NOMO-1 (cell line): ENCODE results near the gene SST.

Experiments used
- DNase-seq, 2 experiments: peaks; one replicate each; lab custom pipeline; 2025; ENCODE audit not compliant: unreplicated experiment in 2 of 2; lab: John Stamatoyannopoulos, UW

Gene SST

DNA sequence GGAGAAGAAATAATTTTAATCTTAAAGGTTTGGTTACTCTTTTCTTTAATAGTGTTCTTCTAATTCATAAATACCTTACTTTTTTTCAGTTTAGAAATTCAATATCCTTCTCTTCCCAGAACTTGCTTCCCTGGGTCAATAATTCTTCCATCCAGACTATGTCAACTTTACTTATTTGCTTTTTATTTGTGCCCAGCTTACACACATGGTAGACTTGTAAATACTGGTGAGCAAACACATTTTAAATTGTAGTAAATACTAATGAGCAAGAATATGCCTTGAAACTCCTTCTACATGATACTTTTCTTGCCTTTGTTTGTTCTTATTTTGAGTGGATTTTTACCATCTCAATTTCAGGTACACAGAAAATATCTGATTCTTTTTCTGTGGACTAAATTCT, 33.7 kb downstream of the SST start:
- DNase-seq: no peak

DNA sequence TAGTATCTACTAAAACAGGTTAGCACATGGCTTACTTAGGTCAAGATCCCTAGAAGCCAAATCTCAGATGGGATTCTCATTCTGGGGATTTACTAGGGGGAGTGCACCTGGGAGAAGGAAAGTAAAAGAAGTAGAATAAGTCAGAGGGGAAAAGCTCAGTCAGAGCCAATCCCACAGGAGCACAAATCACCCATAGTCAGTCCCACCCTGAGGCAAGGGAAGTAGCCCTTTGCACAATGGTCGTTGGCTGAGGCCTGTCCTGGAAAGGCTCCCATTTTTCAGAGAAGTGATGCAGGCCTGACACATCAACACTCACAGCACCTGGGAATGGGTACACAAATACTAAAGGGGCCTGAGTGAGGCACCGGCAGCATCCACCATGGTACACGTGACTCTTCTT, 39.8 kb downstream of the SST start:
- no peak for DNase-seq

DNA sequence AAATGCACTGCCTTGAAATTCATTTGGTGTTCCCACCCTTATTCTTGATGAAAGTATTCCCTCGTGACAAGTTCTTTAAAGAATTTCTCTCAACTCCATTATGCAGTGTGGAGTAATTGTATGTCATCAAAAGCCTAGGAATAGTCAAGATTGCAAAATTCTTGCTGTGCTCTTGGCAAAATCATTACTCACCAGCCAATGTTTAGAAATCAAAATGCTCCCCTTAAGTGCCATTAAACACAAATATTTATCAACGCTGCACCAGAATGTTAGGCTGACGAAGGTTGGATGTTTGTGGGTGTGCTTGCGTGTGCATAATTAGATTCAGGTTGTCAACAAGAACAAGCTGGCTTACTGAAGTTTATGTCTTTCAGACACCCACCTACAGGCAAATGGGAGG, 40.5 kb downstream of the SST start:
- no peak for DNase-seq

DNA sequence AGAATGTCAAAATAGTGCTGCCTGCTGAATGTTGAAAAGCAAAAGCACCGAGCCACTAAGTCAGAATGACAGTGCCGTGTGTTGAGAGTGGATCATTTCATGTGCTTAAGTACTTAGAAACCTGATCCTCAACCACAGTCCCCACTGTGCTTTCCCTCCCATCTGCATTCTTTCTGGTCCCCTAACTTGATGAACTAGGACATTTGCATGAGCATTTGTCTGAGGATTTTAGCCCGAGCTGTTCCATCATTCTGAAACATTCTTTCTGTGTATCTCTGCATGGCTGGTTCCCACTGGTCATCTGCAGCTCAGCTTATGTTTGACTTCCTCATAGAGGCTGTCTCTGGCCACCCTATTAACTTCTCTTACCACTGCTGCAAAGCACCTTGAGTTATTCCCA, 42.0 kb downstream of the SST start:
- no peak for DNase-seq

DNA sequence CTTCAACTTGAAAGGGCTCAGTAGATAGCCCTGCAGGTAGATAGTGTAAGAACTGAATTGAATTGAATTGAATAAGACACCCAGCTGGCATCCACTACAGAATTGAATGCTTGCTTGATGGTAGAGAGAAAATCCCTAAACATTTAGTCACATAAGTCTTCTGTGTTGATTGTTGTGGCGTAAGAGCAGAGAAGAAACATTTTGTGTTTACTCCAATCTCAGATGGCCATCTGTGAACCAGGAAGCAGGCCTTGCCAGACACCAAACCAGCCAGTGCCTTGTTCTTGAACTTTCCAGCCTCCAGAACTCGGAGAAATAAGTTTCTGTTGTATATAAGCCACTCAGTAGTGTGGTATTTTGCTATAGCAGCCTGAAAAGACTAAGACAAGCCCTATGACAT, 43.6 kb downstream of the SST start:
- no peak for DNase-seq

DNA sequence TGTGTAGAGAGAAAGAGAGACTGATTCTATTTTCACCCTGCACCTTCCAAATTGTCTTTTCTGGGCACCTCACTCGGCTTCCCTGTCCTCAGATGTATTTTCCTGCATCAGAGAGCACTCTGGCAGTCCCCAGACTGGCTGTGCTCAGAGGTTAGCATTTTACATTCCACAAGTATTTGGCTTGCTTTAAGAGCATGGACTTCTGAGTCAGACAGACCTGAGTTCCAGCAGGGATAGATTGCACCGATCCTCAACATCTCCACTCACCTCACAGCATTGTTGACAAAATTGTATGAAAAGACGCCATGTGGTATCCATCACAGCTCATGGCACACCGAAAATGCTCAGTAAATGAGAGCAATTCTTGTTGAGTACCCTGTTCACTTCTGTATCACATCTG, 45.6 kb downstream of the SST start:
- DNase-seq: no peak

DNA sequence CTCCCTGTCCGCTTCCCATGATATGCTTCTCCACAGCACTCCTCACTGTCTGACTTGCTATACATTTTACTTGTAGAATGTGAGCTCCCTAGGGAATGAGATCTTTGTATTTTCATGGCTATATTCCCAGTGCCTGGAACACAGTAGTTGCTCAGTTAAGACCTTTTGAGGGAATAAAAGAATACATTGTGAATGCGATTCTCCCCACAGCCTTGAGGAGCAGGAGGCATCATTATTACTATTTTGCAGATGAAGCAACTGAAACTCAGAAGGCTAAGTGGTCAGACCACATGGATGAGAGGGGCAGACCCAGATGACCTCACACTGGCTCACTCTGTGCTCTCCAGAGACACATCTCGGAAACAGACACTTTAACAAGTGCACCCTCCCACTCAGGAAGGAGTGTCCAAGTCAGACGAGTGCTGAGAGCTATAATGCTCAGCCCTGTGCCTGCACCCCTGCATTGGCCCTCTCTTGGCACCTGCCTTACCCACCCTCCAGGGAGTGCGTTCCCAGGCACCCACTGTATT, 46.8 kb downstream of the SST start:
- no peak for DNase-seq

DNA sequence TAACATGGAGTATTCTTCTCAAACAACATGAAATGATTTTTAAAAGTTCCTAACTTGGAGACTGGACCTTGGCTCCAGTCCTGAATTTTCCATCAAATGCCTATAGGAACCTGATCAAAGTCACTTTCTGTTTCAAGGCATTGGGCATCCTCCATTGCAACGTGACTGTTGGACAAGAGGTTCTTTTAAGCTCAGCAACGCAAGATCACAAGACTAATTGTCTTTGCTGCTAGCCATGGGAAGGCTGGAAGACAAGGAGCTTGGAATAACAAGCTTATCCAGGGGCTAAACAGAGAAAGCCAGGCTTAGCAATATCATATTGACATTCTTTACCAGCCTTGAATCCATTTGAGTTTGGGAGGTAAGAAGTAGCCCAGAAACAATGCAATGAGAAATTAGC, 48.3 kb downstream of the SST start:
- no peak for DNase-seq

DNA sequence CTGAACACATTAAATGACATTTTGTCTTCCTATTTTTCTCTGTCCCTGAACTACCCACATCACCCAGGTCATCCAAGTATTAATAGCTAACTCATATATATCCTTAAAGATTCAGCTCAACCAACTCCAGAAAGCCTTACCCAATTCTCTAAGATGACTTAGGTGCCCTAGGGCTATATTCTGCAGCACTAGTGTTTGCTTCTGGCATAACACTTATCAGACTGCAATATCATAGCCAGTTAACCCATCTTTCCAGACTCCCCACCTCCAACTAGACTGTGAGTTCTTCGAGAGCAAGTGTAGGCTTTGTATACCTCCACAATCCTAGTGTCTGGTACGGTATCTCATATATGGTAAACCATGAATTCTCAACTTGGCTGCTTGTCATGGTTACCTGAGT, 50.7 kb downstream of the SST start:
- no peak for DNase-seq
